GM12873 (cell line): ENCODE results near the gene EYA4.

Experiments
- CTCF ChIP-seq: IDR thresholded peaks from 2 replicates; pipeline ENCODE4 v1.5.1; 2012; ENCODE audit warnings: low read depth, mild to moderate bottlenecking, moderate library complexity, low read length, control low read depth; ENCODE audit not compliant: insufficient read depth; ENCODE audit errors: missing control alignments

The EYA4 gene

GRCh38 chr6:133446789-133447188, 205.6 kb downstream of the EYA4 start:
- no peak for TF ChIP-seq CTCF

- no peak for TF ChIP-seq CTCF
Measured at GRCh38 chr6:133447924-133448323, 206.8 kb downstream of the EYA4 start.

- TF ChIP-seq CTCF: no peak
Measured at GRCh38 chr6:133456439-133456838, 215.3 kb downstream of the EYA4 start.

- TF ChIP-seq CTCF: no peak
Measured at GRCh38 chr6:133456944-133457343, 215.8 kb downstream of the EYA4 start.

GRCh38 chr6:133460101-133460500, 218.9 kb downstream of the EYA4 start:
- TF ChIP-seq CTCF: no peak

GRCh38 chr6:133463790-133464189, 222.6 kb downstream of the EYA4 start:
- TF ChIP-seq CTCF: no peak

- no peak for TF ChIP-seq CTCF
Measured at GRCh38 chr6:133466680-133467079, 225.5 kb downstream of the EYA4 start.

- no peak for TF ChIP-seq CTCF
Measured at GRCh38 chr6:133467231-133467981, 226.2 kb downstream of the EYA4 start.
